PC-9 (cell line): ENCODE data around the gene PNKP.

Source experiments
- EZH2 ChIP-seq: fragments of 200-600 bp; sonication (generic); IDR thresholded peaks from 2 replicates; pipeline ENCODE4 v1.8.0; 2017; ENCODE audit warnings: antibody characterized with exemption, low read depth
- TF ChIP-seq, protein P1 (sequence below): fragments of 200-600 bp; sonication (generic); conservative IDR thresholded peaks from 2 replicates; pipeline ENCODE4 v1.6.1; 2017; ENCODE audit warnings: mixed run types, antibody characterized with exemption, mild to moderate bottlenecking, moderate library complexity

- TF ChIP-seq EZH2, result no peak
- TF ChIP-seq, protein P1, sequence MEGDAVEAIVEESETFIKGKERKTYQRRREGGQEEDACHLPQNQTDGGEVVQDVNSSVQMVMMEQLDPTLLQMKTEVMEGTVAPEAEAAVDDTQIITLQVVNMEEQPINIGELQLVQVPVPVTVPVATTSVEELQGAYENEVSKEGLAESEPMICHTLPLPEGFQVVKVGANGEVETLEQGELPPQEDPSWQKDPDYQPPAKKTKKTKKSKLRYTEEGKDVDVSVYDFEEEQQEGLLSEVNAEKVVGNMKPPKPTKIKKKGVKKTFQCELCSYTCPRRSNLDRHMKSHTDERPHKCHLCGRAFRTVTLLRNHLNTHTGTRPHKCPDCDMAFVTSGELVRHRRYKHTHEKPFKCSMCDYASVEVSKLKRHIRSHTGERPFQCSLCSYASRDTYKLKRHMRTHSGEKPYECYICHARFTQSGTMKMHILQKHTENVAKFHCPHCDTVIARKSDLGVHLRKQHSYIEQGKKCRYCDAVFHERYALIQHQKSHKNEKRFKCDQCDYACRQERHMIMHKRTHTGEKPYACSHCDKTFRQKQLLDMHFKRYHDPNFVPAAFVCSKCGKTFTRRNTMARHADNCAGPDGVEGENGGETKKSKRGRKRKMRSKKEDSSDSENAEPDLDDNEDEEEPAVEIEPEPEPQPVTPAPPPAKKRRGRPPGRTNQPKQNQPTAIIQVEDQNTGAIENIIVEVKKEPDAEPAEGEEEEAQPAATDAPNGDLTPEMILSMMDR, result no peak
Observed at GRCh38 chr19:49857061-49857837, 10.1 kb downstream of the PNKP start.
